CD4-positive, alpha-beta T cell treated with Interferon alpha-2 for 1 hour (primary cell): Measurements from ENCODE around the gene TAF9B.
A peak's percentile ranks its signal among the peaks of the same experiment; 100 is the strongest.
"Not testable (repeated sequence)": the region's sequence is repeated elsewhere in the genome, so short reads cannot be mapped to it uniquely, and the experiment has no call there.

ENCODE experiments used
- DNase-seq, 2 donors: peaks; one replicate each; pipeline ENCODE4 v3.0.0-alpha.2; 2020 to 2022

Gene TAF9B

GRCh38 chrX:78139160-78140123 is at the start of gene TAF9B:
TAF9B (minus strand) TSS chrX:78139650; CDS start chrX:78139611, 39 bp downstream.
- peak; percentile 81 to 87 for DNase-seq

- no peak for DNase-seq
These were observed 43.4 kb upstream of the TAF9B start for GRCh38 chrX:78182881-78183280.

- no peak for DNase-seq
These were observed 41.9 kb upstream of the TAF9B start for GRCh38 chrX:78181307-78181706.

GRCh38 chrX:78168065-78168464 is 28.6 kb upstream of the TAF9B start:
- DNase-seq, result no peak

DNA sequence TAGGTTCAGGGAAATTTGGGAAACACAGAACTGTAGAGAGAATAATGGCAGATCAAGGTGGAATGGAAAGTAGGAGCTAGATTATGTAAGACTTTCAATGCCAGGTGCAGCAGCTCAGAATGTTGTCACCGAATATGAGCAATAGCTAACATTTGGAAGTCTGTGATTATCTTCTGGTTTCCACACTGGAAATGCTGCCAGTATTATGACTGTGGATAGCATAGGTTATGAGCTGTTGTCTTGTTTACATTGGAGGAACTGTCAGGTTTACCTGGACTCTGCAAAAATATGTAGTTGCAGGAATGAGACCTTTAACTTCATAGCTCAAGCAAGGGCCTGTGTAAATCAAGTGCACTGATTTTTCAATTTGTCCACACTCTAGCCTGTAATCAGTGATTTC is 26.0 kb upstream of the TAF9B start:
- DNase-seq, result no peak

DNA sequence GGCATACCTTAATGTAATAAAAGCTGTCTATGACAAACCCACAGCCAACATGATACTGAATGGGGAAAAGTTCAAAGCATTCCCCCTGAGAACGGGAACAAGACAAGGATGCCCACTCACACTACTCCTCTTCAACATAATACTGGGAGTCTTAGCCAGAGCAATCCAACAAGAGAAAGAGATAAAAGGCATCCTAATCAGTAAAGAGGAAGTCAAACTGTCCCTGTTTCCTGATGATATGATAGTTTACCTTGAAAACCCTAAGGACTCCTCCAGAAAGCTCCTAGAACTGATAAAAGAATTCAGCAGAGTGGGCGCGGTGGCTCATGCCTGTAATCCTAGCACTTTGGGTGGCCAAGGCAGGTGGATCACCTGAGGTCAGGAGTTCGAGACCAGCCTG is 23.7 kb upstream of the TAF9B start:
- DNase-seq, result not testable (repeated sequence)

DNA sequence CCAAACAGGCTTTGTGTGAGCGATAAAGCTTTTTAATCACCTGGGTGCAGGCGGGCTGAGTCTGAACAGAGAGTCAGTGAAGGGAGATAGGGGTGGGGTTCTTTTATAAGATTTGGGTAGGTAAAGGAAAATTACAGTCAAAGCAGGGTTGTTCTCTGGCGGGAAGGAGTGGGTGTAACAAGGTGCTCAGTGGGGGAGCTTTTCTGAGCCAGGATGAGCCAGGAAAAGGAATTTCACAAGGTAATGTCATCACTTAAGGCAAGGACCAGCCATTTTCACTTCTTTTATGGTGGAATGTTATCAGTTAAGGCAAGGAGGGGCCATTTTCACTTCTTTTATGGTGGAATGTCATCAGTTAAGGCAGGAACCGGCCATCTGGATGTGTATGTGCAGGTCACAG is 21.3 kb upstream of the TAF9B start:
- not testable (repeated sequence) for DNase-seq

GRCh38 chrX:78157846-78158245 is 18.4 kb upstream of the TAF9B start:
- not testable (repeated sequence) for DNase-seq

DNA sequence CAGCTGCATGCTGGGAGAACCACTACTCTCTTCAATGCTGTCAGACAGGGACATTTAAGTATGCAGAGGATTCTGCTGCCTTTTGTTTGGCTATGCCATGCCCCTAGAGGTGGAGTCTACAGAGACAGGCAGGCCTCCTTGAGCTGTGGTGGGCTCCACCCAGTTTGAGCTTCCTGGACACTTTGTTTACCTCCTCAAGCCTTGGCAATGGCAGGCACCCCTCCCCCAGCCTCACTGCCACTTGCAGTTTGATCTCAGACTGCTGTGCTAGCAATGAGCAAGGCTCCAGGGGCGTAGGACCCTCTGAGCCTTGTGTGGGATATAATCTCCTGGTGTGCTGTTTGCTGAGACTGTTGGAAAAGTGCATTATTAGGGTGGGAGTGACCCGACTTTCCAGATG is 17.9 kb upstream of the TAF9B start:
- not testable (repeated sequence) for DNase-seq

GRCh38 chrX:78147002-78147540 is 7.6 kb upstream of the TAF9B start:
- not testable (repeated sequence) for DNase-seq

GRCh38 chrX:78140206-78140605 is 756 bp upstream of the TAF9B start:
- DNase-seq, result no peak

DNA sequence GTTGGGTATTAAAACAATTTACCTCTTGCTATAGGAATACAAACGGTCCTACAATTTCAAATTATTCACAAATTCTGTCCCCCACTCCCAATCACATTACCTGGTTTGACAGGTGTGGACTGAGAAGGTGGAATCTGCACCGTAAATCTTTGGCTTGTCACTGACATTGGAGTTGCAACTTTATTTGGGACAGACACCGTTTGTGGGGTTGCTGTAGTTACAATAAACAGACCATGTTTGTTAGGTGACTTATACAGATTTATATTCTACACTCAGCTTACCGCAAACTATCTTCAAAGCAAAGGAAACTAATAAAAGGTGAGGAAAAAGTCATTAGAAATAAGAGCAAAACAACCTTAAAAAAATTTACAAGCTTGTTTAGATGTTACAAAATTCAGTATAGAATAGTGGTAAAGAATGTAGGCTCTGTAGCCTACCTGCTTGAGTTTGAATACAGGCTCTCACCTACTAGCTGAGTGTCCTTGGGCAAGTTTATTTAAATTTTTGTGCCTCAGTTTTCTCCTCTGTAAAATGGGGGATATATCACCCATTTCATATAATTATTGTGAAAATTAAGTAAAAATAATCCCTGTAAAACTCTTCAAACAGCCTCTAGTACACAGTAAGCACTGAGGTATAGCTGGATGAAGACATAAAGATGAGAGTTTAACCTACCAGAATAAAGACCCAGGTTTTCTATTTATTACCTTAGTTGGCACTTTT is 6.1 kb downstream of the TAF9B start:
- peak in 1 of 2 donors; percentile 21 for DNase-seq

DNA sequence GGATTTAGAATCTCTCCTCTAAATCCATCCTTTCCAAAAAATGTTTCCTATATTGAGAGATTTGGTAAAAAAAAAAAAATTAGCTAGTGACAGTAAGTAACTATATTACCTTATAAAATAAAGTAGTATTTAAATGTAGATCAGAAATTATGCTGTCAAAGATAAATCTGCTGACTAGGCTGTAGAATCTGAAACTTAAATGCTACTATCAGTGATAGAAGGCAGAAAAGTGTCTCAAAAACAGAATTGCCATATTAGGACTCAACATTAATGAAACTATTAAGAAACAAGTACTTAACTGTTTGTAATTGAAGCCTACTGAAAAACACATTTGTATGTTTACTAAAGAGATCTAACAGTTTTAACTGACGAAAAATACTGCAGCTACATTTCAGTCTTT is 8.3 kb downstream of the TAF9B start:
- DNase-seq, result no peak

GRCh38 chrX:78130396-78130795 is 9.1 kb downstream of the TAF9B start:
- DNase-seq, result no peak

DNA sequence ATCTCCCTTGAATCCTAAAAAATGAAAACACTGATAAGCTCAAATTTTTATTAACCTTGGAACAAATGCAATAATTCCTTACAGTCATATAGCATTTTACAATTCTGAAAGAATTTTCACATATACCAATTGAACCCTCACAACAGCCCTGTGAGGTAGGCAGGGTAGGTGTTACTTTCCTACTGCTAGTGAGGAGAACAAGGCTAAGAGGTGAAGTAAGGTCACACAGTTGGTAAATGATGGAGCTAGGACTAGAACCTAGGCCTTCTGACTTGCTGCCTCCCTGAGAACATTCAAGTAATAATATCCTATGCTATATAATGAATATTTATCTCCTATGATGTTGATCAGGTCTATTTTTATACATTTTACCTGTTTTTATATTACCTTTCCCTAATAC is 9.7 kb downstream of the TAF9B start:
- no peak for DNase-seq

DNA sequence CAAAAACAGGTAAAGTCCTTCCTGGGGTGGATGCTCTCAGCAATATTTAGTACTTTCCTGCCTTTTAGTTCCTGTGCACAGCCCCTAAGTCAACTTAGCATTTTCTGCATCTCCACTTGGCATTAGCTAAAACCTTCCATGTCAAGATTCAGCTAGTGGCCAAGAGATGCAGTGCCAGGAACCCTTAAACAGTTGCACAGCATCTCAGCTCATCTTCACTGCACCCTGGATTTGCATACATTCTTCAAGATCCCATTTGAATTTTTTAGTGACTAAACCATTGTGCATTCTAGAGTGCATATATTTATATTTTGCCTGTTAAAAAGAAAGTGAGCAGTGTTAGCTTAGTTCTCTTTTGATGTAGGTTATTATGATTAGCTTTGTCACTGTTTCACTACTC is 13.7 kb downstream of the TAF9B start:
- DNase-seq, result not testable (repeated sequence)

DNA sequence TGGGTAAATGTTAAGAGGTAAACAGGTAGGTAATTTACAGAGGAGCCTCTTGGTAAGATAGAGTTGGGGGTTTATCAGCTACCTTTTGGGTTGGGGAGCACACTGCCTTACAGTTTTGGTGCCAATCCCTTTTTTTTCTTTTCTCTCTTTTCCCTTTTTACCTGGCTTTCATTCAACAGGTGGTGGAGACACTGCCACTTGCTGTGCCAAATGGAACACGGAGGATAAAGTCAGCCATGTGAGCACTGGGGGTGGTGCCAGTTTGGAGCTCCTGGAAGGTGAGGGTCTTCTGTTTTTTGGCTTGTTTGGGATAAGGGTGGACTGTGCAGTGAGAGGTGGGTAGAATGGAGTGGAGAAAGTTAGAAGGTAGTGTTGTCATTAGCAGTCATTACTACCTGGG is 14.3 kb downstream of the TAF9B start:
- DNase-seq, result no peak

DNA sequence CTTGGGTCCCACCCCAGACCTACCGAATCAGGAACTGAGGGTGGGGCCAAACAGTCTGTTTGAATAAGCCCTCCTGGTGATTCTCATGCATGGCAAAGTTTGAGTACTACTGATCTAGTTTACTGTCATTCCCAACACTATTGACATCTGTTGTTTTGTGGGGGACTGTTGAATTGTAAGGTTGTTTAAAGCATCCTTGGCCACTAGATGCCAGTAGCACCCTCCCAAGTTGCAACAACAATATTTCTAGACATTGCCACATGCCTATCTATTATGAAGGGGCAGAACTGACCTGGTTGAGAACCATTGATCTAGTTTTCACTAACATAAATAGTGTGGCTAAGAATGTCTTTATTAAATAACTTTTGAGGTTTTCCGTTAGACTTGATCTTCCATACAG is 15.1 kb downstream of the TAF9B start:
- no peak for DNase-seq

- DNase-seq, result no peak
These were observed 16.3 kb downstream of the TAF9B start for GRCh38 chrX:78123190-78123589.

DNA sequence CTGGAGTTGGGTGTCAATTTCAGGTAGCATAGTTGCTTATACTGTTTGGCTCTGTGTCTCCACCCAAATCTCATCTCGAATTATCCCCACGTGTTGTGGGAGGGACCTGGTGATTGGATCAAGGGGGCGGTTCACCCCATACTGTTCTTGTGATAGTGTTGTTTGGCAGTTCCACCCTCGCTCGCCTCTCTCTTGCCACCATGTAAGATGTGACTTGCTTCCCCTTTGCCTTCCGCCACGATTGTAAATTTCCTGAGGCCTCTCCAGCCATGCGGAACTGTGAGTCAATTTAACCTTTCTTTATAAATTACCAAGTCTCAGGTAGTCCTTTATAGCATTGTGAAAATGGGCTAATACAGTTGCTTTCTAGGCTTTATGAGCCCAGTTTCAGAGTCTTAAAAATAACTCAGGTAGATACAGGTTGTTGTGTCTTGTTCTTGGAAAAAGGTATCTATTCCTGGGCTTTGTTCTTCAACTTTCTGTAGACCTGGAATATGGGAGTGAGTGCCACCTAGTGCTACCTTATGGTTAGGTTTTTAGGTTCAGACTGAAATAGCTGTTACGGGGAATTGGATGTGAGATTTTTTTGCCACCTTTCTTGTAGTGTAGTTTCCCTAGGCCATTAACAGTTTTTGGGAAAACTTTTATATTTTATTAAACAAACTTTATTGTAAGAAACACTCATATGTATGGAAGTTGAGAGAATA is 19.8 kb downstream of the TAF9B start:
- peak in 1 of 2 donors; percentile 30 for DNase-seq

DNA sequence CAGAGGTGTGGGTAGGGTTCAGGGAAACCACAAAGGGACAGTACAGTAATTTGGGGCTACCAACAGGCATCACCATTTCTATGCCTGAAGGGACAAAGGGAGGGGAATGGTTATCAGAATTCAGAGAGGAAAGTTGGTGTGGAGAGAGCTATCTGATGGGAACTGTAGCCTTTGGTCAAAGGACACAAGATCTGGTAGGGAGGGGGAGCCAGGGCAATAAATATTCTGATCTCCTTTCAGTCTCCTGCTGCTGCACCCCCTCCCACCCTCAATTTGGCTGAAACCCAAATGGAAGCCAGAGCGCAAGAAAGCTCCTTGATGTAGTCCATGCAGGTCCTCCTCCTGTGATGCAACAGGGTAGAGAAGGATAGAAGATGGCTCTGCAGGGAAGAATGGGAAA is 20.8 kb downstream of the TAF9B start:
- DNase-seq, result no peak

- no peak for DNase-seq
These were observed 22.7 kb downstream of the TAF9B start for GRCh38 chrX:78116766-78117165.

DNA sequence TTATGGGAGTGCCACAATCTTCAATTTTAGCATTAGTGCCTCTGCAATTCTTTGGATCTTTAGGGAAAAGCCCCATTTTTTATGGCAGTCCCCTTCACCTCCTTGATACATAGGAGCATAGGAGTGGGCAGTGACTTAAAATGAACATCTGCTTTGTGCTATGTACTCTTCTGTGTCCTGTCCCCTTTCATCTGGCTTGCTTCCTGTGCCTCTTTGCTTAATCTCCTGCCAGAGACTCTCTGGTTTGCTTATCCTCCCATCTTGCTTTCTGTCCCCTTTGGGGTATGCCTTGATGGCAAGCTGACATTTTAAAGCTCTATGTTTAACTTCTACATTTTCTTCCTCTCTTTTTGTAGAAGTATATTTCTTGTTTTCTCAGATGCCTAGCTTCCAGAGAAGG is 23.1 kb downstream of the TAF9B start:
- no peak for DNase-seq
